Left forelimb (tissue), 1 donor: ENCODE measurements around the gene CDO1.

ENCODE experiments used
- DNase-seq: peaks from one replicate; pipeline ENCODE4 v3.0.0-alpha.2; 2018; ENCODE audit warnings: low spot score

CDO1 gene

DNA sequence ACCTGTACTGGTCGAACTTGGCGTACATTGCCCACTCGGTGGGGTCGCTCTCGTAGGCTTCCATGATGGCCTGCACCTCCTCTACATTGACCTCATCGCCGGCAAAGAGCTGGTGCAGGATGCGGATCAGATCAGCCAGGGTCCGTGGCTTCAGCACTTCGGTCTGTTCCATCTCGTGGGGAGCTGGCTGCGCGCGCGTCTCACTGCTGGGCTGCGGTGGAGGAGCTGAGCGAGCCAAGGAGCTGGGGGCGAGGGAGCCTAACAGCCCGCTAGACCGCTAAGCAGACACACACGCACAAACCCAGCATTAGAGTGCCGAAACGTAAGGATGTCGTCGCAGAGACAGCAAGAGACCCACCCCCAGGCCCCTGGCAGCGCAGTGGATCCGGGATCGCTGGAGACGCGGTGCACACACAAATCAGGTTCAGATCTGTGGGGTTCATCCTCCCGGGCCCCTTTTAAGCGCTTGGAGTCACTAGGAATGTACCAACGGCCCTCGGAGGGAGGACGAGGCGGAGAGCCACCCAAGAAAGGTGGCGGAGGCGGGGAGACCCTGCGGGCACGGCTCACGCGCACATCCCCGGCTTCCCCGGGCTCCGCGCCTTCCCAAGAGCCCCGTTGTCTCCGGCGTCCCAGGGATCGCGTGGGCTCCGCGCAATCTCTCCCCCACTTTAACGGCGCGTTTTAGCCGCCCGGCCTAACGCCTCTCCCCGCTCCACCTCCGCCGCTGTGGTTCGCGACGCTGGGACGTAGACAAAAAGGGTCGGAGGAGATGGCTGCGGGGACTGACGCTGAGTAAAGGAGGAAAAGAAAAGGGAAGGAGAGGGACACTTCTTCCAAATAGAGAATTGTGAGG lies at the start of gene CDO1:
CDO1 (minus strand) TSS at position 434 of the 856 bp plus-strand sequence; CDS start at position 172, 262 bp downstream.
- peak; percentile 90 for DNase-seq

GRCh38 chr5:115859378-115859777 lies 42.9 kb upstream of the CDO1 start:
- no peak for DNase-seq

GRCh38 chr5:115858396-115858795 lies 41.9 kb upstream of the CDO1 start:
- no peak for DNase-seq

DNA sequence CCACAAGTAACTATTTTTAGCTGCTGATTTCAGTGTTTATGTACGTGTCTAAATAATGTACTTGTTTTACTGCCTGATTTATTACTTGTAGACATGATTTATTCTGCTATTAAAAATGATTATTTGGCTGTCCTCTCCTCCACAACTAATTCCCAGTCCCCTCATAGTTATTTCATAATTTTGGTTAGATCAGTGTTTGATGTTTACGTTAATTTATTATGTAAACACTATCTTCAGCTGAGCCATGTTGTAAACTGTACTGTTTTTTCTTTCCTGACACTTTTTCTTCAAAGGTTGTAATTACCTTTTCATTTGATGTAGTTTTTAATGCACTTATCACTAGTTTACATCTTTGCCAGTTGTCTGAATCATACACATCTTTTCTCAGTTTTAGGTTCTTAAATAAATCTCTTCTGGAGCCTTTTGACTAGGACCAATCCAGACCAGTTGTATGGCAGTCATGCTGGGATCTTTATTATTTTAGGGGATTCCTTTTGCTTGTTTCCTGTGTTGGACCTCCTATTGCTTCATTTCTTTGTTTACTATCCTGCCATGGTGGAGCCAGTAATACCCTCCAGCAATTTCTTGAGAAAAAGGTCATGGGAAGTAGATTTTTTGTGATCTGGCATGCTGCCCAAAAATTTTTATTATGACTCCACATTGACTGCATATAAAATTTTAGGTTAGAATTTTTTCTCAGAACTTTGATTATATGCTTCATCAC lies 41.3 kb upstream of the CDO1 start:
- DNase-seq, result no peak

DNA sequence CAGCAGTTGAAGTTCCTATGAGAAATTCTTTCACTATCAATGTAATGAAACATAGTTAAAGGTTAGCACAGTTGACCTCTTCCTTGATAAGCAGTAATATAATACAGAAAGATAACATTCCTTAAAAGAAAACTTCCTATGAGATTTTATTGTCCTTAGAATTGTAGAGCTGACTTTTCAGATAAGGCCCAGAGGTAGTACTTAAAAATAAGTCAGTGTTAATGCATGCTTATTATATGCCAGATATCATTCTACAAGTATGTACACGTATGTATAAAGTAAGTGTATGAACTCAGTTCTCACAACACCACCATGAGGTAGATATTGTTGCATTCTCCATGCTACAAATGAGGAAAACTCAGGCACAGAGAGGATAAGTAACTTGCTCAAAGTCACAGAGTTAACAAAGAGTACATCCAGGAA lies 40.6 kb upstream of the CDO1 start:
- DNase-seq, result no peak

DNA sequence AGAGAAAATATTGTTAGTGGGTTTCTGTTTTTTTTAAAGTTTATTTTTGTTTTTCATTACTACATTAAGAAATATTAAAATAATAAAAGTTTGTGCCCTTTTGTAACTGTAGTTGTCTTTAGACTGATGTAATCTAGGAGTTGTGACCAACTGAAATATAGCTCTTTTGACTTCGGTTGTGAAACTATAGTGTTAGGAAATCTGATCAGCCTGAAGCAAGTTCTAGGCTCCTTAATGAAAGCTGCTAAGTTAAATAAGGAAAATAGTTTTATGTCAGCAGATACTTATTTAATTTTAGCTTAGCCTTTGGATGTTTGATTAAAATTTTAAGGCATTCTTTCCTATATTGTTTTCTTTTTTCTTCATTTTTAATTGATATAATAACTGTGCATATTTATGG lies 39.5 kb upstream of the CDO1 start:
- DNase-seq, result no peak

- DNase-seq, result no peak
Measured at GRCh38 chr5:115854139-115854538, 37.7 kb upstream of the CDO1 start.

GRCh38 chr5:115850744-115851416 lies 34.4 kb upstream of the CDO1 start:
- no peak for DNase-seq

GRCh38 chr5:115849258-115849798 lies 32.9 kb upstream of the CDO1 start:
- no peak for DNase-seq

- no peak for DNase-seq
Measured at GRCh38 chr5:115847290-115847689, 30.8 kb upstream of the CDO1 start.

GRCh38 chr5:115844321-115844817 lies 27.9 kb upstream of the CDO1 start:
- no peak for DNase-seq

- no peak for DNase-seq
Measured at GRCh38 chr5:115843444-115844130, 27.1 kb upstream of the CDO1 start.

DNA sequence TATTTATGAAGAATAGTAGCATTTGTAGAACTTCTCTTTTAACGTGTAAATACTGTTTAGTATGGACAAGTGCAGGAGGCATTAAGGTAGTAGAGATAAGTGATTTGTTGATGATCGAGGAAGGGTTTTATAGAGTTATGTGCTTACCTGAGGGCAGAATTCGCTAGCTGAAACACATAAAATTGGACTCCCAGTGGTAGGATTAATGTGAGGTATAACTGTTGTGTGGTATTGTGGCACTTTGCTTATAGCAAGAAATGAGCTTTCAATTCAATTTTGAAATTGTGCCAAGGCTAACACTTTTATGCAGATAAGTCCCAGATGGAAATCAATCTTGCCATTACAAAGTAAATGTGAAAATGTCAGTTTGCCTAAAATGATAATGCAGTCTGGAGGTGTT lies 26.5 kb upstream of the CDO1 start:
- no peak for DNase-seq

GRCh38 chr5:115842089-115842935 lies 25.9 kb upstream of the CDO1 start:
- DNase-seq, result no peak

- DNase-seq, result peak; percentile 96
Measured at GRCh38 chr5:115841382-115842088, 25.1 kb upstream of the CDO1 start, which contains the start of the genes AP3S1 and ATG12. AP3S1 (plus strand) TSS chr5:115841935; CDS start chr5:115842038, 103 bp downstream. ATG12 (minus strand) TSS chr5:115841565; CDS start chr5:115841552, 13 bp downstream.

DNA sequence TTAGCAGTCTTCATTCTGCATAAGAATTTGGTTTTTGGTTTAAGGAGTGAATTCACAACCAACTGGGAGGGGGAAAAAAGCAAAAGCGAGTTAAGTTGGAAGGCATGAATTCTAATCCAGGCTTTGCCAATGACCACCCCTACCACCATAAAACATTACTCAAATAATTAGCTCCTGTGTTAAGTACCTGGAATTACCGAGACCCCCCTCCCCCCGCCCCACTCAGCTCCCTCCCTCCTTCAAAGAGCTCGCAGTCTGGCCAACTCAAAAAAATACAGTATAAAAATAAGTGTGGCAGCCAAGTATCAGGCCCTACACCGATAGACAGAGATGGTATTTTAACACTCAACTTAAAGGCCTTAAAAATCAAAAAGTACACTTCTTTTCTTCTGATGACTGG lies 24.4 kb upstream of the CDO1 start:
- DNase-seq, result no peak

GRCh38 chr5:115838885-115839518 lies 22.5 kb upstream of the CDO1 start:
- DNase-seq, result no peak

GRCh38 chr5:115835481-115835880 lies 19.0 kb upstream of the CDO1 start:
- DNase-seq, result no peak

DNA sequence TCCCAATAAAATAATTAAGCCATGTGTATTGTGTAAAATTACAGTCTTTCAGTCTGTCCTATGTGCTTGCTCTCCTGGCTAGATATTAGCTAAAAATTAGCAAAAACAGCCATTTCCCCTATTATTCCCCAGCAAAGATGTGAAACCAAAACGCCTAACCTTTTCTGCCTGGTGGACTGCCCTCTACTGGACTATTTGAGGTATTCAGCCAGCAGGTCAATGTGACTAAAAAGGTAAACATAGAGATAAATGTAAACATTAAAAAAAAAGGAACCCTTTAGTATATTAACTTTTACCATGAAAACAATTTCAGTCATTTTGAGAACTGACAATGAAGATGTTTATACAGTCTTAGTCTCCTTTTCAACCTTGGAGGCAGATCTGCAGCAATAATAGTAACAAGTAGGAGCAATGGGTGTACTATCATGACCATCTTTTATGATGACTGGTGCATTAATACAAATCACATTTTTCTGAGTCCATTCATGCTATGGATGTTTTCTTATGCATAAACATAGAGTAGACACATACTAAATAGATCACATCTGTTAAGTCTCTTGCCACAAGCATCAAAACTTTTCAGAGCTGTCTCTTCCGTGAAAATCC lies 14.8 kb upstream of the CDO1 start:
- no peak for DNase-seq
